ENCODE data around the gene SH2D6.
"Not testable (repeated sequence)": the region's sequence is repeated elsewhere in the genome, so short reads cannot be mapped to it uniquely, and the experiment has no call there.

The SH2D6 gene

DNA sequence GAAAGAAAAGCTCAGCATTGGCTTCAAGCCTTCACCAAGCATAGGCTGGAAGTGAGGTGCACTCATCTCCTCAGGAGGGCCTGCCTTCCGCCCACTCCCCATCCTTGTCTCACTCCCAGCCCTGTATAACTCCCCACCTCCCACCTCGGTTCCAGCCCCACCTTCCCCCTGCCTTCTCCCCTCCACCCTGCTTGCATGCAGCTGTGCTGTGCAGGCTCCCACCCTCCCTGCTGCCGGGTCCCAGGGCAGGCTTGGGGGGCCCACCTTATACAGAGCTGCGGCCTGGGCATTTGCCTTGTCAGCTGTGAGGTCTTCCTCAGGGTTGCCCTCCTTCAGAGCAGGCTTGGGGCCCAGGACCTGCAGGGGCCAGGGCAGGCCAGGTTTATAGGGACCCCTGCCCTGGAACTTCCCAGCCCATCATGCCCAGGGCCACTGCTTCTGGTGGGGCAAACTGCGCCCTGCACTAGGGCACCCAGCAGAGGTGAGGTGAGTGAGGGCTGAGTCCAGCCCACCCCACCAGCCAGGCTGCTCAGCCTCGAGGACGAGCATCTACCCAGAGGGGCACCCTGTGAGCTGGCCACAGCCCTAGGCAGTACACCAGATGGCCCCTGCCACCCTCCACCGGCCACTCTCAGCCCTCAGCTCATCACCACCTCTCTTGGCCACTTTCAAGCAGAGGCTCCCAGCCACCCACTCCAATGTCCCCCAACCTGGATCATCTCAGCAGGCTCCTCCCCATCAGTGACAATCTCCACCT lies 19.9 kb upstream of the SH2D6 start:
- DNase-seq (ENCODE audit: low read depth, low spot score) = no peak

DNA sequence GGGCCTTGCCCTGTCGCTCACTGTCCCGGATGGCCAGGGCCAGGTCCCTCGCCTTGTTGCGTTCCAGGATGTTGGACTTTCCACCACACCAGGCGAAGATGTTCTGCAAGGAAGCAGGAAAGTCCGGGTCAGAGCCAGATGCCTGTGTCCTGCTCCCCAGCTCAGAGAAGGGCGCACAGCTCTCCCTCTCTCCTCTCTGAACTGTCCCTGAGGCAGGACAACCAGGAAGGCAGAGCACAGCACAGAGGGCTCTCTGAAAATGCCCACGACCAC lies 19.4 kb upstream of the SH2D6 start:
- DNase-seq (ENCODE audit: low read depth, low spot score) = no peak

DNA sequence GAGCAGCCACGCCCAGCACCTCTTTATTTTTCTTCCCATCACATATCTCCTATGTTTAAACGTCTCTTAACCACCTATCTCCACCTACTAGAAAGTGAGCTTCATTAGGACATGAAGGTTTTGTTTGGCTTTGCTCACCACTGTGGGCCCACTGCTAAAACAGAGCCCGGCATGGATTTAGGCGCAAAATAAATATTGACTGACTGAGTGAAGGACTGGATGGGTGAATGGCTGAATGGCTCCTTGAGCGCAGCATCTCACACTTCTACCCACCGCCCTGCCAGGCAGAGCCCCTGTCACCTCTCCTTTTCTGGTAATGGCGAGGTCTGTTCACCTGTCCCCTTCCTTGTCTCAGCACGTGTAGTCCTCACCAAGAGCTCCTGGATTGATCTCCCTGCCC lies 18.5 kb upstream of the SH2D6 start:
- no peak for DNase-seq (ENCODE audit: low read depth, low spot score)

DNA sequence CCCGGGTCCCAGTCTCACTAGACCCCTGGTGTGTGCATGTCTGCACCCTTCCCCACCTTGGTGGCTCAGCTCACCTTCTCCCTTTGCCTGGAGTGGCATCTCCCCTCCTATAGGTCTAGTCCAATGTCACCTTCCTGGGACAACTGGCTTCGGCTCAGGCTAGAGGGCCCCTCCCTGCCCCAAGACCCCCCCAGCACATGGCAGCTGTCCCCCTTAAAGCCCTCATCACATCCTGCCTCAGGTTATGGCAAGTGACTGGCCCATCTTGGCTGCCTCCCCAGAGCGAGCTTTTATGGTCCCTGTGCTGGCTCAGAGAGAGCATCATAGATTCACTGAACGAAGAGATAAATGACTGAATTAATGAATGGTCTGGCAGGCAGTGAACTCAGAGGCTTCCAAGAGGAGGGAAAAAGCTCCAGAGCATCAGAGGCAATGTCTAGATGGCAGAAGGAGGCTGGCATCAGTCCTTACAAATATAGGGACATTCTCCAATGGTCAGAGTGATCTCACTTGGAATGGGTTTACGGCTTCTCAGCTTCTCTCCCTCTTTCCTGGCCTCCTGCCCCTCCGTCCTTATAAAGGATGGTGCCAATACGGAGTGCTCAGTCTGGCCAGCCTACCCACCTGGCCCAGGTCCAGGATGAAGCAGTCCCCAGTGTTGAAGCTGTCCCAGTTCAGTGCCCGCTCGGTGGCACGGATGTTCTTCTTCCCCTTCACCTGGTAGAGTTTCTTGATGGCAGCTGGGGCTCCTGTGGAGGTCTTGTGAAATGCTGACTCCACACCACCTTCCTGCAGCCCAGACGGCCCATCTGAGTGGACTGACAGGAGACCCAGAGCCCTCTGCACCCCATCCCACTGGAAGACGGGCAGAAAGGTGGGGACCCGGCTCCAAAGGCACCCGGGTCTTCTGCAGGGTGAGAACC lies 17.7 kb upstream of the SH2D6 start:
- DNase-seq (ENCODE audit: low read depth, low spot score) = no peak

DNA sequence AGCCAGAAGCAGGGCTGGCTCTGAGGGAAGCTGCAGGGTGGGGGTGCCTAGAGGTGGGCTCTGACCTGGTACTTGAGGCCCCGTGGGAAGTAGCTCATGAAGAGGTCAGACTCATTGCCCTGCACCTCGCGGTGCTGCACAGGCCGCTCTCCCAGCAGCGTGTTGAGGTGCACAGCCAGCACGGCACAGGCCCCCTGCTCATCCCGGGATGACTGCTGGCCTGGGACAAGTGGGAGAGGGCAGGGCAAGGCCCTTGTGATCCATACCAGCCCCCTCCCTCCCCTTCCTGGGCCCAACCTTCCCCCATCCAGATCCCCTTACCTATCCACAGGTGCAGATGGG lies 17.1 kb upstream of the SH2D6 start:
- DNase-seq (ENCODE audit: low read depth, low spot score) = no peak

DNA sequence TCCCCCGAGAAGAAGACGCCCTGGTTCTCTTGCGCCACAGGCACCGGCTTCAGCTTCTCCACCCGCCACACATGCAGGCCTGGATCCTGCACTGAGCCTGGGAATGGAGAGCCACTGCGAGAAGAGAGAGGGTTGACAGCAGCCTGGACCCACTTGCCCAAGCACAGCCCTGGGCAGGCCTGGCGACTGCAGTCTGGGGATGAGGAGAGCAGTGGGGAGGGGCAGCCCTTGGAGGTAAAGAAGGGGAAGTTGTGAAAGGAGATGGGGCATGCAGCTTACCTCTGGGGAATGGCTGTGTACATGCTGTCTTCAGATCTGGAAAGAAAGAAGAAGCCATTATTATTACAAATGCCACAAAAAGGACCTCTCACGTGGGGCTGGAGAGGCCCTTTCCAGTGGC lies 16.7 kb upstream of the SH2D6 start:
- no peak for DNase-seq (ENCODE audit: low read depth, low spot score)

DNA sequence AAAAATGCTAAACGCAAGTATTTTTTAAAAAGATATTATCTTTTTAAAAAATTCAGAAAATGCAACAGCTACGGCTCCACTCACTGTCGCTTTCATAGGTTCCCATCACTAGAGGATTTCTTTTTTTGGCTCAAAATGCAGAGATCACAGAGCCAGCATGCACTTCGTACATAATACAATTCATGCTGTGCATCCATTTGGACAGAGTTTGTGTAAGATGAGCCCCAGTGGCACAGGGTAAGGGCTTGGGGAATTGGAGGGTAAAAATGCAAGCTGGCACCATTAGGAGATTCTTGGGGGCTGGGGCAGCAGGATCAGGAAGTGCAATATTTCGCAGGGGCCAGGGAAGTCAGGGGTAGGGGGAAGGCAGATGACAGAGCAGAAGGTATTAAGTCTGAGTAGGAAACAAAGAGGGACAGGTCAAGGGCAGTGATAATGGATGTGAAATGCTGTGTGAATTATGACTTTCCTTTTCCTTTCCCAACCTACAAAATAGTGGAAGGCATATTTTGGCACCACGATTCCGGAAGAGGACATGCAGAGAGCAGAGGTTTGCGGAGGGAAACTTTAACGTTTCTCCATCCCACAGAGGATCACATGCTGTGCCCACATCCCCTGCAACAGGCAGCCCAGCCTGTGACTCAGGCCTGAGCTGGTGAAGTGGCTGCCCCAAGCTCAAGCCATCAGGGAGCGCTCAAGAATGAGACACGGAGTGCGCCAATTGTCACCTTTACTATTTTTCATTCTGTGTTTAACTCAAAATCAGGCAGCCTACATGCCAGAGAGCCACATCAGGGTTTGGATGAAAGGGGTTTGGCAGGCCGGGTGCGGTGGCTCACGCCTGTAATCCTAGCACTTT lies 13.1 kb upstream of the SH2D6 start:
- no peak for DNase-seq (ENCODE audit: low read depth, low spot score)

DNA sequence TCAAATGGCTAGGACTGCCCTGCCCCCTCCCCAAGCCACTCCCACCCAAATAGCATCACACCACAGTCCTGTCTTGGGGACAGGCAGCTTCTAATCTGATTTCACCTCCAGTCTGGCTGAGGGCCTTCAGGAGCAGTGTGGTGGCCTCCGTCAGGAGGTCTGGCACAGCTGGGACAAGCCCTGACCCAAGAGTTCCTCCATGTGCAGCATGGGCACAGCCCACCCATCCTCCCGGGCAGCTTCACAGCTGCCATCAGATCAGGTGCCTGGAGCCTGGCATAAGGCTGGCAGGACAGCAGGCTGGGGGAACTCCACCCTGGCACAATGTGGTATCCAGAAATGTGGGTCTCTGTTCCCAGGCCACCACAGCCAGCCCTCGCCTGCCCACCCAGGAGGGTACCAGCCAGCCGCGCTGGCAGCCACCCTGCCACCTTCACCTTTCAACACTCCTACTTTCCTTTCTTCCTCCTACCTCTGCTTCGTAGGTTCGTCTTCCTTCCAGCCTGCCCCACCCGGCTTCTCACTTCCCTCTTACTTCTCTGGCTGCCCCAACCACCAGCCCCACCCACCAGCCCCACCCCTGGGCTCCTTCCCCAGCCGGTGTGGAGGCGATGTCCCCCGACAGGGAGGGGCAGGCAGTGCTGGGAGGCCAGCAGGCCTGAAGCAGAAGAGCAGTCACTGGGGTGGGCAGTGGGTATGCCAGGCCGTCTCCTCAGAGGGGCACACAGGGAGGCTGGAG lies 8.5 kb upstream of the SH2D6 start, which contains the start of gene CAPG:
CAPG (minus strand) TSS at position 522 of the 739 bp plus-strand sequence. CDS start 8,221 bp downstream, outside the sequence.
- DNase-seq (ENCODE audit: low read depth, low spot score) = no peak

DNA sequence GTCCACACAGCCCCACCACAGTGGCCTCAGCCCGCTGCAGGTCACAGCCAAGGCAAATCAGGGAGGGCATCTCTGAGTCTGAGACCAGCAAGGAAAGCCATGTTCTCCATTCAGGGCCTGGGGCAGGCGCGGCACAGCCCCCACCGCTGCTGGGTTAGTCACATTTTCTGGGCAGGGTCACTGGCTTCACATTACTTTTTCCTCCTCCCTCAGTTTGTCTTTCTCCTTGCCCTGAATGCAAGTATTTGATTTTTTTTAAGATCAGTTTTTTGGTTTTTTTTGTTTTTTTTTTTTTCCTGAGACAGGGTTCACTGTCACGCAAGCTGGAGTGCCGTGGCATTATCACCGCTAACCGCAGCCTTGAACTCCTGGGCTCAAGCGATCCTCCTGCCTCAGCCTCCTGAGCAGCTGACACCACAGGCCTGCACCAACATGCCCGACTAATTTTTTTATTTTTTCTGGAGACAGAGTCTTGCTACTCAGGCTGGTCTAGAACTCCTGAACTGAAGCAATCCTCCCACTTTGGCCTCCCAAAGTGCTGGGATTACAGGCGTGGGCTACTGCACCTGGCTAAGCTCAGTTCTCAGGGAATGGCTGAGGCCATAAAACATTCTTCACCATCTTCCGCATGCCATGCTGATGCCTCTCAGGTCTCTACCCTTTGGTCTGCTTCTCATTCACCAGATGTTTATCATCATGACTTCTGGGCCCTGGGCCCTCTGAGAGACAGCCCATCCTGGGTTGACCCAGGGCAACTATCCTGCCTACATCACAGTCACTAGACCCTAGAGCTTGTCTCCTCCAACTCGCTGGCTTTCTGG lies 7.7 kb upstream of the SH2D6 start:
- DNase-seq (ENCODE audit: low read depth, low spot score) = no peak

DNA sequence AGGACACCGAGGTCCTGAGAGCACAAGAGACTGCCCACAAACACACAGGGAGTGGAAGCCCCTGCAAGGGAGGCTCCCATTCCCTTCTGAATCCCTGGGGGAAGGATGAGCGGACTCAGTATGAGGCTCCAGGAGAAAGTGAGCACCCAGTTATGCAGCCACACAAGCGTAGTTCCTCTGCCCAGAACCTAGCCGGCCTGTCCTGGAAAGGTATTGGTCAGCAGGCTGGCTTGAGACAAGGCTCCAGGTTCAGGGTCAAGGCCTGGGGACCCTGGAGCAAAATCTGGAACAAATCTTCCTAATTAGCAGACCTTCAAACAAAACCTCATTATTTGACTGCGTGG lies 7.1 kb upstream of the SH2D6 start:
- DNase-seq (ENCODE audit: low read depth, low spot score) = no peak

DNA sequence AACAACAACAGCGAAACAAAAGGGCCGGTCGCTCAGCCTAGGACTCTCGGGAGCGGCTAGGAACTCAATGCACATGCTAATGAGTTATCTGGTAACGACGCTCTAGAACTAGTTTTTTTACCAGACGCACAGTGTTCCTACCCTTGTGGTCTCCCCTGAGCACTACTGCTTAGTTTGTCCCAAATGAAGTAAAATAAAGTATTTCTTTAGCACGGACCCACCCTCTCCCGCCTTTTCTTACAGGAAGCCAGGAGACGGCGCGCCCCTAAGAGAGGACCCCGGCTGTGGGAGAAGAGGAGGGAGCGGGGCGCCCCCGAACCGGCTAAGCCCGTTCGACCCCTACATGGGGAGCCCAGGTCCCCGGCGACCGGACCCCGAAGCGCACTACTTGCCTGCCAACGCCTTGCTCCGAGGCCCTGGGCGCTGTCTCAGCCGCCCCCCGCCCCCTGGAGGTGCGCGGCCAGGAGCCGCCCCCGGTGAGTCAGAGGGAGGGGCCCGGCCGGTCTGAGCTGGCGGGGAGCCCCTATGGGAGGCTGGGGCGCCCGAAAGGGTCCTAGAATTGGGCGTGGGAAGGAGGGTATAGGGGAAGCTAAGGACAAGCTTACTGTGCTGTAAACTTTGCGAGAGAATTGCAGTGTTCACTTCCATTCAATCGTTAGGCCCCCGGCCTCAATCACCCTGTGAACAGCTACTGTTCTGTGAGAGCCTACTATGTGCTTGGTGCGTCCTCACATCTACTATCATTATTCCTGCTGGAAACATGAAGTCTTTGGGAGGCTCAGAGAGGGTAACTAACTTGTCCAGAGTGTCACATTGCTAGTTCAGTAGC lies 4.7 kb upstream of the SH2D6 start:
- peak; percentile 72 for DNase-seq (ENCODE audit: low read depth, low spot score)

DNA sequence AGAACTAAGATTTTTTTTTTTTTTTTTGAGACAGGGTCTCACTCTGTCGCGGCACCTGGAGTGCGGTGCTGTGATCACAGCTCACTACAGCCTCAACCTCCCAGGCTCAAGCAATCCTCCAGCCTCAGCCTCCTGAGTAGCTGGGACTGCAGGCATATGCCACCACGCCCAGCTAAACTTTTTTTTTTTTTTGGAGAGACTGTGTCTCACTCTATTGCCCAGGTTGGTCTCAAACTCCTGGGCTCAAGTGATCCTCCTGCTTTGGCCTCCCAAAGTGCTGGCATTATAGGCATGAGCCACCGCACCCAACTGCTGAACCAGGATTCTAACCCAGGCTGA lies 4.1 kb upstream of the SH2D6 start:
- DNase-seq (ENCODE audit: low read depth, low spot score) = not testable (repeated sequence)

DNA sequence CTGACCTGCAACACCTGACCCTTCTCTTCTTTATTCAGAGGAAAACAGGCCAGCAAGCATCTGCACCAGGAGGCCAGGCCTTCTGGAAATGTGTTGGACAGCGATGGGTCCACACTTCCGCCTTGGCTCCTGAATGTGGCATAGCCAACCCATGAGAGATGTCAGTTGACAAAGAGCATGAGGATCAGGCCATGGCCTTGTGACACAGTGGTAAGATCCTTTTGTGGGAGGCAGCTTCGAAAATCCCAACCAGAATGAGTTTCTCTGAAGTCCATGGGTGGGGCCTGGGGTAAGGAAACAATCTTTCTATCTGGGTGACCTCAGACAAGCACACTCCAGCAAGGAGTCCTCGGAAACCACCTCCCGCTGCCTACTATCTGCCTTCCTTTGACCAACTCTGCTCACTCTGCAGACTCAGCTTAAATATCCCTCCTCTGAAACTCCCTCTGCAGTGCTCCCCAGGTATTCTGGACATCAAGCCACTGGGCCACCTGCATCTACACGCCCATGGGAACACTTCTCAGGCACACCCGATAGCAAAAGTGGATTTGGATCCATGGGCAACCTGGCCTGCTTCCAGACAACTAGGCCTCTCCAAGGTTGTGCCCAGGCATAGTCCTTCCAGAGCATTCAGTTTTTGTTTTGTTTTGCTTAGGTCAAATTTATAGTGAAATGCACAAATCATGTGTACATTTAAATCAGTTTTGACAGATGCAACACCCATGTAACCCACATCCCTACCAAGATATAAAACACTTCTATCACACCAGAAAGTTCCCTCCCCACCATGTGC lies 3.6 kb upstream of the SH2D6 start:
- no peak for DNase-seq (ENCODE audit: low read depth, low spot score)

DNA sequence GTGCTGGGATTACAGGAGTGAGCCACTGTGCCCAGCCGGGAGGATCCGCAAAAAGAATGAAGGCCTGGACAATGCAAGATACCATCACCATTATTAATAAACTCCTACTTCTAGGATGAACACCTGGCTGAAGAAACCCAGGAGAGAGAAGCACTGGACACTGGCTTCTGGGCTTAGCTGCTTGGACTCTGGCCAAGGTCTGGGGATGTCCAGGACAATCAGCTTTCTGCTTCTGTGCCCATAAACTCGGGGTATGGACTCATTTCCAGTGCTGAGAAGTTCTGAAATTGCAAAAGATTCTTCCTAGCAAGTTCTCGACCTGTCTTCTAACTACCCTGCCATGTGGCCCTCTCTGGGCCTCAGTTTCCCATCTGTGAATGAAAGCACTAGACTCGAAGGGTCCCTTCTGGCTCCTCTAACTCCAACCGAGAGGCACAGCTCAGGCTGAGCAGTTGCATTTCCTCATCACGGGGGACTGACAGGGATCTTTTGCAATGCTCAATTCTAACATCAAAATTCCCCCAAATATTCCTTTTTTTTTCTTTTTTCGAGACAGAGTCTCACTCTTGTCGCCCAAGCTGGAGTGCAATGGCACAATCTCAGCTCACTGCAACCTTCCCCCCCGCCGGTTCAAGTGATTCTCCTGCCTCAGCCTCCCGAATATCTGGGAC lies 2.4 kb upstream of the SH2D6 start:
- no peak for DNase-seq (ENCODE audit: low read depth, low spot score)

DNA sequence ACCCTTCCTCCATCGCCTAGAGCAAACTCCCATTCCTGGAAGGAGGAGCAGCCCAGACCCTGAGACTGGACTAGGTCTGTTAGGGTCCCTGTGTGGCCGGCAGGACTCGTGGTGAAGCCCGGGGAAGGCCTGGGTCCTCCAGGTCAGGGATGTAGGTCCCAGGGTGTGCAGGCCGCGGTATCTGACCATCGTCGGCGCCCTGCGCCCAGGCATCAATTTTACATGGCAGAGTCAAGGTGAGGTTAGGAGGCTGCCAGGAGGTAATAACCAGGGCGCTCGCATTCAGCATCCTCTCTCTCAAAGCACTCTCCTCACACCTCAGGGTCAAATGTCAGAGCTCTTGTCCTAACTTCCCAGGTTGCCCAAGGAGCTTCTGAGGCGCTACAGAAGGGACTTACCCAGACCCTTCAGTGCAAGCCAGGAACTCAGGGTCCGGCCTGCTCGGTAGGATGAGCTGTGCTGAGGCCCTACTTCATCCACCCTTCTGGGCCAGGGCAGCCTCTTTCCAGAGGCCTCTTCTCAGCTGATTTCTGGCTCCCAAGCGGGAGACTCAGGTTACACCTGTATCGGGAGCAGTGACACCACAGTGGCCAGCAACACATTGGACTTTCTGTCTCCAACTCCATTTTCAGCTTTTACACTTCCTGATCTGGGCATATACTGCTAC lies 628 bp downstream of the SH2D6 start:
- no peak for DNase-seq (ENCODE audit: low read depth, low spot score)

DNA sequence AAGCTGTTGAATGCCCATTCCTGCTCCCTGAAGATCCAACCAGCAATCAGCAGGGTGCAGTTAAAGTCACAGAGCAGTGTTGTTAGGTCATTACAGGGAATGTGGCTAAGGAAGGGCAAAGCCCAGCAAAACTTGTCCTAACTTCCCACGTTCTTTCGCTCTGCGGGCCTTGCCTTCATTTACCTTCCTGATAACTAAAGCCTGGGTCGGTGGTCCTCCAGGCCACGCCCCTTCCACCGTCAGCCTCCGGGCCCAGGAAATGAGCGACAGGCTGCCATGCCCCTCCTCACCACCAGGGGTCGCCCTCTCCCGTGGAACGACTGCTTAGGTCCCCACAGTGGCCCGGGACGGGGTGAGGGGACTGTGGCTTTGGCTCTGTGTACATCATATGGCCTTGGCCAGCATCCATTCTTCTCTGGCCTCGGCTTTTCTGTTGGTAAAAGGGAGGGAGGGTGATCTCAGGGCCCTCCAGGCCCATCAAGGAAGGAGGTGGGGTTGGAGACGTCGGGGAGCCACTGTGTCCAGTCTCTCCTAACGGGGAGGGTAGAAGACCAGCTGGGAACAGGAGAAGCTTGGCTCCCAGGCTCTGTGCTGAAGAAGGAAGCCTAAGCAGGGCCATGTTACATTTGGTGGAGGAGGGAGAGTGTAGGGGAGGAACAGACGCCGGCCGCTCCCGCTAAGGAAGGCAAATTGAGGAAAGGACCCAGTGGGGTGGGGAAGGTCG lies 2.2 kb downstream of the SH2D6 start:
- peak; percentile 96 for DNase-seq (ENCODE audit: low read depth, low spot score)

Measured in ELF-1 (cell line).